ENCODE measurements around the gene WDR59. TPM values are rescaled to one million over a fixed set of nuclear protein-coding genes. Genes with fewer than 3 reads are reported as not detected.
"Not testable (repeated sequence)": the region's sequence is repeated elsewhere in the genome, so short reads cannot be mapped to it uniquely, and the experiment has no call there.

Gene WDR59
- total and polyA plus RNA-seq, 3 donors from 2014 or later: 47.6 to 73.8 (median 55.0) TPM

DNA sequence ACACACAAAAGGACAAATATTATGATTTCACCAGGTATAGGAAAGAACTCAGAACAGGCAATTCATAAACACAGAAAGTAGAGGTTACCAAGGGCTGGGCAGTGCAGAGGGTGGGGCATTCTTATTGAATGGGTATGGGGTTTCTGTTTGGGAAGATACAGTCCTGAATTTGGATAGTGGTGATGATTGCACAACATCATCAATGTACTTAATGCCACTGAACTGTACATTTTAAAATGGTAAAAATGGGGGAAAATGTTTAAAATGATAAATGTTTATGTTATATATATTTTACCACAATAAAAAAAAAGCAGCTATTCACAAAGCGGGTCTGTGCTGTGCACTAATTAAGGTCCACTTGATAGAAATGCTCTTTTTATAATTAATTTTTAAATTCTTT is 137.7 kb downstream of the WDR59 start:
- H3K36me3 ChIP-seq (ENCODE audit: low read depth, missing control alignments): no peaks in the 10 kb centered on the region
- no peak for DNase-seq
- TF ChIP-seq, protein P1, sequence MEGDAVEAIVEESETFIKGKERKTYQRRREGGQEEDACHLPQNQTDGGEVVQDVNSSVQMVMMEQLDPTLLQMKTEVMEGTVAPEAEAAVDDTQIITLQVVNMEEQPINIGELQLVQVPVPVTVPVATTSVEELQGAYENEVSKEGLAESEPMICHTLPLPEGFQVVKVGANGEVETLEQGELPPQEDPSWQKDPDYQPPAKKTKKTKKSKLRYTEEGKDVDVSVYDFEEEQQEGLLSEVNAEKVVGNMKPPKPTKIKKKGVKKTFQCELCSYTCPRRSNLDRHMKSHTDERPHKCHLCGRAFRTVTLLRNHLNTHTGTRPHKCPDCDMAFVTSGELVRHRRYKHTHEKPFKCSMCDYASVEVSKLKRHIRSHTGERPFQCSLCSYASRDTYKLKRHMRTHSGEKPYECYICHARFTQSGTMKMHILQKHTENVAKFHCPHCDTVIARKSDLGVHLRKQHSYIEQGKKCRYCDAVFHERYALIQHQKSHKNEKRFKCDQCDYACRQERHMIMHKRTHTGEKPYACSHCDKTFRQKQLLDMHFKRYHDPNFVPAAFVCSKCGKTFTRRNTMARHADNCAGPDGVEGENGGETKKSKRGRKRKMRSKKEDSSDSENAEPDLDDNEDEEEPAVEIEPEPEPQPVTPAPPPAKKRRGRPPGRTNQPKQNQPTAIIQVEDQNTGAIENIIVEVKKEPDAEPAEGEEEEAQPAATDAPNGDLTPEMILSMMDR (IDR thresholded peaks at IDR 0.05): no peak
- no peak for TF ChIP-seq POLR2A (IDR thresholded peaks at IDR 0.05)
- intact Hi-C loops (cut with DNase I; ENCODE audit: low total_unique reads): no loop called here
- no peaks in the 10 kb centered on the region for H3K9me3 ChIP-seq
- no peak overlapping the region for H3K27ac ChIP-seq
- 95 to 97% methylated on average over 1 of the region's 1 CpG for WGBS, 2 donors
- no peaks in the 10 kb centered on the region for H3K27me3 ChIP-seq
- no peak overlapping the region for H3K4me3 ChIP-seq
- no peaks in the 10 kb centered on the region for H3K4me1 ChIP-seq

DNA sequence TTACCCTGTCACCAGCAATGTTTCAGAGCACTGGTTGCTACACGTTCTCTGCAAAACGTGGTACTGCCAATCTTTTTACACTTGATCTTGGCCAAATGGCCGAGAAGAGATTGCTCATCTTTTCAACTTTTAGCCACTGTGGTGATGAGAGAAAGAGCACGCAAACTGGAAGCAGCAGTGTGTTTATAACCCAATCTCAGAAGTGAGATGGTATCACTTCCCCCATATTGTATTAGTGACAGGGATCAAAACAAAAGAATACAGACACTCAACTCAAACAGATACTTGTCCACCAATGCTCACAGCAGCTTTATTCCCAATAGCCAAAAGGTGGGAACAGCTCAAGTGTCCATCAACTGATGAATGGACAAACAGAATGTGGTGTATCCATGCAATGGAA is 138.2 kb downstream of the WDR59 start:
- 89 to 93% methylated on average over 4 of the region's 4 CpGs for WGBS, 2 donors
- intact Hi-C loops (cut with DNase I; ENCODE audit: low total_unique reads): no loop called here
- H3K27me3 ChIP-seq: no peaks in the 10 kb centered on the region

DNA sequence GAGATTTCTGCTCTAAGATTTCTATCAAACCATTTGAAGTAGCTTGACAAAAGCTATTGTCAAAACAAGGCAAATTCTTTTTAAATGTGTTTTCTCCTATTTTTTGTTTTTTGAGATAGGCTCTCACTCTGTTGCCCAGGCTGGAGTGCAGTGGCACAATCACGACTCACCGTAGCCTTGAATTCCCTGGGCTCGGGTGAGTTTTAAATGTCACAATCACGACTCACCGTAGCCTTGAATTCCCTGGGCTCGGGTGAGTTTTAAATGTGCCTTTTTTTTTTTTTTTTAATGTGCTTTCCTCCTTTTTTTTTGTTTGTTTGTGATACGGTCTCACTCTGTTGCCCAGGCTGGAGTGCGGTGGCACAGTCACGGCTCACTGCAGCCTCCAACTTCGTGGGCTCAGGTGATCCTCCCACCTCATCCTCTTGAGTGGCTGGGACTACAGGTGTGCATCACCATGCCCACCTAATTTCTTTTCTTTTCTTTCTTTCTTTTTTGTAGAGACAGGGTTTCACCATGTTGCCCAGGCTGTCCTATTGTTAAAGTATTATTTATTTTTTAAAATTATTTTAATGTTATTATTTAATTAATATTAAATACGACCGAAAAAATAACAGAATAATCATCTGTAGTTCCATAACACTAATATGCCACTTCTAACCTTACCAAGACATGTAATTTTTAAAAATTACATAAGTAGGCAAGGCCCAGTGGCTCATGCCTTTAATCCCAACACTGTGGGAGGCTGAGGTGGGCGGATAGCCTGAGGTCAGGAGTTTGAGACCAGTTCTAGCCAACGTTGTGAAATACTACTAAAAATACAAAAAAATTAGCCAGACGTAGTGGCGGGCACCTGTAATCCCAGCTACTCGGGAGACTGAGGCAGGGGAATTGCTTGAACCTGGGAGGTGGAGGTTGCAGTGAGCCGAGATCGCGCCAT is 140.6 kb downstream of the WDR59 start:
- TF ChIP-seq, protein P1 (IDR thresholded peaks at IDR 0.05): no peak
- TF ChIP-seq POLR2A (IDR thresholded peaks at IDR 0.05): no peak
- DNase-seq: no peak
- intact Hi-C loops (cut with DNase I; ENCODE audit: low total_unique reads): no loop called here
- Histone ChIP-seq H3K4me1 (no peaks in the 10 kb centered on the region), H3K36me3 (ENCODE audit: low read depth, missing control alignments) (no peaks in the 10 kb centered on the region), H3K9me3 (no peaks in the 10 kb centered on the region), H3K27ac (no peak overlapping the region), H3K27me3 (no peaks in the 10 kb centered on the region), H3K4me3 (no peak overlapping the region)
- WGBS, 2 donors: 74 to 77% methylated on average over 20 of the region's 20 CpGs

More for the DNA sequence above, 138.2 kb downstream of the WDR59 start:
- Histone ChIP-seq H3K9me3 (no peaks in the 10 kb centered on the region), H3K27ac (no peak overlapping the region), H3K36me3 (ENCODE audit: low read depth, missing control alignments) (no peaks in the 10 kb centered on the region), H3K4me3 (no peak overlapping the region), H3K4me1 (no peaks in the 10 kb centered on the region)
- no peak for DNase-seq
- no peak for TF ChIP-seq POLR2A (IDR thresholded peaks at IDR 0.05)
- TF ChIP-seq, protein P1 (IDR thresholded peaks at IDR 0.05): no peak

DNA sequence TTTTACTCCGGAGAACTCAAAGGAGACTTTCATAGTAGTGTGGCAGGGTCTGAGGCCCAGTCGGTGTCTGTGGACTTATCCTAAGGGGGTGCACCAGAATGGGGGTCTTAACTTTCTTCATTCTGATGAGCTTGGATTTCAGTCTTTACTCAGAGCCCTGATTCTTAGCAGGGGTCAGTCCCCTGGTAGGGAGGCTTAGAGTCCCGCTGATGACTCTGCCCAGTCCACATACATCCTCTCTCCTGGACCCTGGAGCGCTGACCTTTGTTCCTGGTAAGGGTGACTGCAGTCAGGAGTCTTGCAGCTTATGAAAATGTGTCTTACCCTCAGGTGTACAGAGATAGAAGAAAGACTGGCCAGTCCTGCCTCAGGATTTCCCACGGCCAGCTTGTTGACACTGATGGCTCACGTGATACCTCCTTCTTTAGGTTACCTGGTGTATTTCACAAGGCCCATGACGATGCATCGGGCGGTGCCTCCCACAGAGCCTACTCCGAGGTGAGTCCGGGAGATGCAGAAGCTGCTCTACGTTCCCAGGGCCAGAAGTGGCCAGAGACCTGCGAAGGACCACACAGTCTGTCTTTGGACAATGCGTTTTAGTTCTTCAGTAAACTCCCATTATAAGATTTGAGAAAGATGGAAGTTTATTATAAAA is 141.4 kb downstream of the WDR59 start:
- H3K27ac ChIP-seq; H3K36me3 ChIP-seq (ENCODE audit: low read depth, missing control alignments); H3K9me3 ChIP-seq; H3K4me3 ChIP-seq; H3K4me1 ChIP-seq; DNase-seq; intact Hi-C loops (cut with DNase I; ENCODE audit: low total_unique reads); H3K27me3 ChIP-seq: not testable (repeated sequence)
- WGBS, 2 donors: 86 to 92% methylated on average over 12 to 14 of the region's 14 CpGs

DNA sequence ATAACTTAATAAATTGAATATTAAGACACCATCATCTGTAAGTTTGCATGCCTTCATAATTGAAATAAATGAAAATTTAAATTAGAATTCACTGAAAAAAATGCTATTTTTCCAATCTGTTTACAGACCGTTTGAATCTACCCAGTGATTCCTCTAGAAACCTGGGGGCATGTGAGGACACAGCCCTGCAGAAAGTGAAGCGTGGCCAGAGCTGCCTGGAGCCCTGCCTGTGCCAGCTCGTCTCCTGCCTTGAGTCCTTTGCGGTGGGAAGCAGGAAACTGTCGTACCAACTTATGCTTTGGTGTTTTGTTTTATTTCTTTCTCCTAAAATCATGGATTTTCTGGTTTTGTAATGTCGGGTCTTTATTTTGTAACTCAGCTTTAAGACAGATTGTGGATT is 142.5 kb downstream of the WDR59 start:
- Histone ChIP-seq H3K4me3 (no peak overlapping the region), H3K27ac (no peak overlapping the region), H3K4me1 (no peaks in the 10 kb centered on the region), H3K9me3 (no peaks in the 10 kb centered on the region), H3K27me3 (no peaks in the 10 kb centered on the region), H3K36me3 (ENCODE audit: low read depth, missing control alignments) (no peaks in the 10 kb centered on the region)
- 41 to 42% methylated on average over 6 of the region's 6 CpGs for WGBS, 2 donors
- intact Hi-C loops (cut with DNase I; ENCODE audit: low total_unique reads): no loop called here
- DNase-seq: no peak
- no peak for TF ChIP-seq POLR2A (IDR thresholded peaks at IDR 0.05)
- TF ChIP-seq, protein P1 (IDR thresholded peaks at IDR 0.05): no peak
